Endothelial cell of umbilical vein (primary cell): Measurements from ENCODE around the gene RELN. TPM values are rescaled to one million over a fixed set of nuclear protein-coding genes. Genes with fewer than 3 reads are reported as not detected.

Experiments used
- BruUV-seq: library from RNA; stranded (reverse); fragments of 400-500 nt; replicated peaks from 2 replicates; lab custom pipeline; 2021; lab: Mats Ljungman, UMichigan
- CTCF ChIA-PET: fragments of 300-600, 350-600 bp; sonication (Branson Sonifier 250); formaldehyde crosslinking; loops from one replicate; lab custom pipeline; 2021; ENCODE audit warnings: antibody characterized with exemption, inconsistent platforms; lab: Charles Lee
- POLR2A ChIA-PET: fragments of 300-600, 350-600 bp; sonication (Branson Sonifier 250); formaldehyde crosslinking; loops from one replicate; lab custom pipeline; 2021; ENCODE audit warnings: antibody characterized with exemption, inconsistent platforms; lab: Charles Lee
- DNase-seq: peaks from one replicate; pipeline ENCODE4 v3.0.0-alpha.2; 2011; ENCODE audit warnings: low read depth, low spot score
- FAIRE-seq: peaks from 2 replicates; lab custom pipeline; 2011; peaks lifted over from hg19 to GRCh38; lab: Jason Lieb, UNC
- H2AFZ ChIP-seq: 2 replicates; pipeline ENCODE4 v1.6.0; 2012; ENCODE audit warnings: low read depth, low read length, control low read depth, inconsistent platforms
- H3K27ac ChIP-seq: 2 replicates; pipeline ENCODE4 v1.5.1; 2011; ENCODE audit warnings: low read depth, mild to moderate bottlenecking, control low read depth, low read length, moderate library complexity; ENCODE audit not compliant: insufficient read depth
- H3K27me3 ChIP-seq, 2 experiments: 2 replicates each; pipeline versions ENCODE4 v1.6.0 to v1.6.1; 2011; ENCODE audit warnings: low read length in 2 of 2, mixed read lengths in 1 of 2; ENCODE audit not compliant: control insufficient read depth in 2 of 2, insufficient read depth in 2 of 2
- H3K36me3 ChIP-seq, 2 experiments: 2 replicates in 1 of 2; 3 replicates in 1 of 2; pipeline ENCODE4 v1.5.1; 2011; ENCODE audit warnings: low read length in 2 of 2, mild to moderate bottlenecking in 1 of 2, moderate library complexity in 1 of 2; ENCODE audit not compliant: control insufficient read depth in 2 of 2, insufficient read depth in 2 of 2; ENCODE audit errors: extremely low read depth in 1 of 2
- H3K4me1 ChIP-seq: 3 replicates; pipeline ENCODE4 v1.5.1; 2011; ENCODE audit warnings: mild to moderate bottlenecking, low read length; ENCODE audit not compliant: control insufficient read depth, insufficient read depth; ENCODE audit errors: extremely low read depth
- H3K4me2 ChIP-seq: 2 replicates; pipeline ENCODE4 v1.6.1; 2011; ENCODE audit warnings: low read length, control low read depth, mixed read lengths; ENCODE audit not compliant: insufficient read depth
- H3K4me3 ChIP-seq, 3 experiments: fragments of 200-600 bp in 1 of 3; sonication (generic), shearing (Covaris generic) in 1 of 3; replicated peaks in 1 of 3; 2 replicates each; pipeline ENCODE4 v1.5.1; 2011 to 2016; ENCODE audit warnings: control low read depth in 3 of 3, low read length in 3 of 3, mild to moderate bottlenecking in 2 of 3, inconsistent platforms in 1 of 3, low read depth in 1 of 3, moderate library complexity in 1 of 3; ENCODE audit not compliant: insufficient read depth in 1 of 3
- H3K79me2 ChIP-seq: 2 replicates; pipeline ENCODE4 v1.6.0; 2012; ENCODE audit warnings: low read length, inconsistent platforms; ENCODE audit not compliant: control insufficient read depth, insufficient read depth
- H3K9ac ChIP-seq: replicated peaks from 2 replicates; pipeline ENCODE3; 2011; ENCODE audit warnings: low read length, control low read depth; ENCODE audit not compliant: insufficient read depth; ENCODE audit errors: extremely low read depth
- H3K9me1 ChIP-seq: replicated peaks from 3 replicates; pipeline ENCODE4 v1.6.0; 2011; ENCODE audit warnings: mild to moderate bottlenecking, low read length; ENCODE audit not compliant: control insufficient read depth, insufficient read depth; ENCODE audit errors: extremely low read depth
- H3K9me3 ChIP-seq: replicated peaks from 2 replicates; pipeline ENCODE4 v1.5.1; 2012; ENCODE audit warnings: low read length, inconsistent platforms; ENCODE audit not compliant: control insufficient read depth, insufficient read depth
- H4K20me1 ChIP-seq: replicated peaks from 2 replicates; pipeline ENCODE3; 2011; ENCODE audit warnings: mild to moderate bottlenecking, low read length; ENCODE audit not compliant: control insufficient read depth, insufficient read depth; ENCODE audit errors: extremely low read depth
- CTCF ChIP-seq, 2 donors: IDR thresholded peaks; 1 replicate in 1 of 2; 2 replicates in 1 of 2; pipeline ENCODE4 v1.5.1; 2011; ENCODE audit warnings: low read length in 2 of 2, mild to moderate bottlenecking in 2 of 2, moderate library complexity in 2 of 2, control low read depth in 1 of 2, inconsistent platforms in 1 of 2, low read depth in 1 of 2; ENCODE audit not compliant: insufficient read depth in 1 of 2; ENCODE audit errors: extremely low read depth in 1 of 2
- EZH2 ChIP-seq: IDR thresholded peaks from 2 replicates; pipeline ENCODE4 v1.6.1; 2012; ENCODE audit warnings: borderline replicate concordance, low read depth, mild to moderate bottlenecking, moderate library complexity, low read length, inconsistent platforms; ENCODE audit not compliant: severe bottlenecking
- FOS ChIP-seq: IDR thresholded peaks from 2 replicates; pipeline ENCODE4 v1.6.1; 2011; ENCODE audit warnings: mild to moderate bottlenecking, low read length, moderate library complexity, borderline replicate concordance; ENCODE audit not compliant: insufficient read depth
- GATA2 ChIP-seq: IDR thresholded peaks from 2 replicates; pipeline ENCODE4 v1.7.0; 2011; ENCODE audit warnings: low read depth, mild to moderate bottlenecking, moderate library complexity, mixed read lengths, low read length; ENCODE audit not compliant: insufficient read length, insufficient read depth
- JUN ChIP-seq: IDR thresholded peaks from 2 replicates; pipeline ENCODE4 v1.6.1; 2011; ENCODE audit warnings: borderline replicate concordance, low read depth; ENCODE audit not compliant: insufficient read length, insufficient read depth
- MAX ChIP-seq: IDR thresholded peaks from 2 replicates; pipeline ENCODE4 v1.6.1; 2011; ENCODE audit not compliant: insufficient read depth, insufficient read length
- MYC ChIP-seq: IDR thresholded peaks from one replicate; pipeline ENCODE4 v1.6.1; 2011; ENCODE audit warnings: mild to moderate bottlenecking, low read depth, low read length
- POLR2A ChIP-seq: IDR thresholded peaks from 2 replicates; pipeline ENCODE4 v1.6.1; 2012; ENCODE audit warnings: low read depth, mild to moderate bottlenecking, control low read depth, low read length
- POLR2AphosphoS5 ChIP-seq: IDR thresholded peaks from 2 replicates; pipeline ENCODE4 v1.6.1; 2012; ENCODE audit warnings: low read depth, mild to moderate bottlenecking, control low read depth, low read length, moderate library complexity; ENCODE audit not compliant: insufficient read depth
- dilution Hi-C: fragments of 300-500 bp; cut with MboI; formaldehyde crosslinking; loops from one replicate; pipeline ENCODE4 v1.15.0; 2019; ENCODE audit warnings: low sequenced_read_pairs; ENCODE audit not compliant: extremely low pct_ligation_motif_present
- intact Hi-C: fragments of 100-400 bp; cut with micrococcal nuclease; formaldehyde crosslinking; loops from one replicate; pipeline ENCODE4 v1.10.0; 2022
- polyA plus RNA-seq, 4 experiments: library from polyadenylated mRNA; depleted of rRNA in 3 of 4; stranded (reverse) in 3 of 4; unstranded in 1 of 4; fragments of >200 nt; gene quantifications; 2 replicates each; pipeline versions ENCODE4 v1.2.1 to v1.2.3, GENCODE V29; 2011 to 2012; ENCODE audit warnings: missing spikeins in 1 of 4
- total RNA-seq: library from RNA; stranded (reverse); gene quantifications from 2 replicates; pipeline ENCODE4 v1.2.3, GENCODE V29; 2021

Gene RELN
- total and polyA plus RNA-seq, 2 donors (not counting 3 experiments of a cell fraction or from before 2014, with no cell fraction given) = 0.15 to 0.22 TPM

GRCh38 chr7:103425177-103425576 is 564.3 kb downstream of the RELN start:
- intact Hi-C loops = no loop called here
- FAIRE-seq (no peak), DNase-seq (no peak)
- Histone ChIP-seq H3K4me2 (no peak overlapping the region), H3K27ac (no peak overlapping the region), H2AFZ (no peak overlapping the region), H3K27me3 (peaks cover 4 to 5% of the 10 kb centered on the region in 2 experiments), H4K20me1 (no peaks in the 10 kb centered on the region), H3K9ac (no peak overlapping the region), H3K9me1 (no peaks in the 10 kb centered on the region), H3K9me3 (no peaks in the 10 kb centered on the region), H3K79me2 (no peaks in the 10 kb centered on the region), H3K36me3 (no peaks in the 10 kb centered on the region), H3K4me3 (no peak overlapping the region), H3K4me1 (no peaks in the 10 kb centered on the region)
- dilution Hi-C loops = no loop called here
- CTCF ChIA-PET = interaction anchor here (1.4 kb wide), 1 partner anchor 11 kb away, joined by 4 read pairs; no protein-coding TSS in a partner anchor
- POLR2A ChIA-PET = no interaction called here
- TF ChIP-seq FOS = no peak
- no peak for TF ChIP-seq JUN
- TF ChIP-seq EZH2 = no peak
- no peak for TF ChIP-seq POLR2AphosphoS5
- TF ChIP-seq CTCF (IDR thresholded peaks at IDR 0.05; ENCODE audit: extremely low read depth in 1 of 2, insufficient read depth in 1 of 2, low read depth in 1 of 2, low read length in 2 of 2) = no peak
- no peak for TF ChIP-seq MAX
- no peak for TF ChIP-seq MYC
- no peak for TF ChIP-seq GATA2
- TF ChIP-seq POLR2A = no peak
- BruUV-seq = no TSS peak
